GM12875 (cell line): ENCODE measurements around the gene MIGA1.
A peak's percentile ranks its signal among the peaks of the same experiment; 100 is the strongest.
"Not testable (repeated sequence)": the region's sequence is repeated elsewhere in the genome, so short reads cannot be mapped to it uniquely, and the experiment has no call there.

Experiments
- H3K4me3 ChIP-seq: one replicate; pipeline ENCODE4 v1.5.1; 2011; ENCODE audit warnings: low read depth, low read length, control low read depth
- CTCF ChIP-seq: IDR thresholded peaks from 2 replicates; pipeline ENCODE4 v1.5.1; 2011; ENCODE audit warnings: low read depth, mild to moderate bottlenecking, control low read depth, inconsistent platforms, low read length, moderate library complexity, borderline replicate concordance; ENCODE audit not compliant: insufficient read depth

The MIGA1 gene

GRCh38 chr1:77910116-77910515 is 130.7 kb downstream of the MIGA1 start:
- no peak for TF ChIP-seq CTCF
- H3K4me3 ChIP-seq: no peak overlapping the region

- H3K4me3 ChIP-seq: not testable (repeated sequence)
Observed at GRCh38 chr1:77918918-77919317, 139.5 kb downstream of the MIGA1 start.

GRCh38 chr1:77925518-77925917 is 146.1 kb downstream of the MIGA1 start:
- no peak overlapping the region for H3K4me3 ChIP-seq
- no peak for TF ChIP-seq CTCF

- no peak for TF ChIP-seq CTCF
- H3K4me3 ChIP-seq: no peak overlapping the region
Observed at GRCh38 chr1:77925956-77926355, 146.5 kb downstream of the MIGA1 start.

- peak overlapping the region; percentile 36 for H3K4me3 ChIP-seq
- TF ChIP-seq CTCF: no peak
Observed at GRCh38 chr1:77926561-77927357, 147.3 kb downstream of the MIGA1 start.

GRCh38 chr1:77927414-77927813 is 148.0 kb downstream of the MIGA1 start:
- H3K4me3 ChIP-seq: peak overlapping the region; percentile 36
- no peak for TF ChIP-seq CTCF
